GM21390 (cell line): ENCODE data around the gene VWA3B.
"Not testable (repeated sequence)": the region's sequence is repeated elsewhere in the genome, so short reads cannot be mapped to it uniquely, and the experiment has no call there.

ENCODE experiments used
- ATAC-seq: cut with Tn5 transposase; IDR thresholded peaks from one replicate; pipeline ENCODE4 v1.9.1; 2021; ENCODE audit not compliant: unreplicated experiment

The VWA3B gene

DNA sequence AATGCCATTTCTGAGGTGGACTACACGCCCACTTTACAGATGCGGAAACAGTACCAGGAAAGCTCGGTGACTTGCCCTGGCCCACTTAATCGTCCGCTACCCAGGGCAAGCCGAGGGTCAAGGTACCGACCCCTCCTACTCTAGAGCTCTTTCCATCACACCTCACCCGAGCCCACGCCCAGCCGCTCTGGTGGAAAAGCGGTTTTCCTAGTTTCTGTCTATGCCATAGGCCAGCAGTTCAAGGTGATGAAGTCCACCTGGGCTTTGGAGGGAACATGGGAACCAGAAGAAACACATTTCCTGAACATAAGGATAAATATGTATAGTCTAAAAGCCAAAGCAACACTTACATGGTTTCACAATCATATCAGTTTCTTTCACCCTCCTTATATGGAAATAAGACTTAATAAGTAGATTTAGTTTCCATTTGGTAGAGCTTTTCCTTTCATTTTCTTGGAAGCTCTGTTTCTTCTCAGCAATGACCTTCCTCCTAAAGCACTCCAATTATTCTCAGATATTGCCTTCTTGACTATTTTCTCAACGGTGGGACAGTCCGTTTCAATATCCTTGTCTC lies 567 bp downstream of the VWA3B start:
- no peak for ATAC-seq

DNA sequence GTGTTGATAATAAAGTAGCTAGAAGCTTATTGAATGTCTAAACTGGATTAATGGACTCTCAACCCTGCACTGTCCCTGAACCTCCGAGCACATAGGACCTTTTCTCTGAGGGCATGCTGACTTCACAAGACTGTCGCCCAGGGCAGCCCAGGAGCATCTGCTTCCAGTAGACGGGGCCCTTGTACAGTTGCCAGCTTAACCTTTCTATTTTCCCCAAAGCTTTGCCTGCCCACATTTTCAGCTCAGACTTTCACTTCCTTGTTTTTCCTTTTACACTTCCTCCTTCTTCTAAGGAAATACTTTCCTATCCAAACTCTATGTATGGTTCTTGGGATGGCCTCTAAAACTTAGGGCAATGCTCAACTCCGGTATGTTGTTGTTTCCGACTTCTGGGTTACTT lies 1.3 kb downstream of the VWA3B start:
- ATAC-seq: no peak

DNA sequence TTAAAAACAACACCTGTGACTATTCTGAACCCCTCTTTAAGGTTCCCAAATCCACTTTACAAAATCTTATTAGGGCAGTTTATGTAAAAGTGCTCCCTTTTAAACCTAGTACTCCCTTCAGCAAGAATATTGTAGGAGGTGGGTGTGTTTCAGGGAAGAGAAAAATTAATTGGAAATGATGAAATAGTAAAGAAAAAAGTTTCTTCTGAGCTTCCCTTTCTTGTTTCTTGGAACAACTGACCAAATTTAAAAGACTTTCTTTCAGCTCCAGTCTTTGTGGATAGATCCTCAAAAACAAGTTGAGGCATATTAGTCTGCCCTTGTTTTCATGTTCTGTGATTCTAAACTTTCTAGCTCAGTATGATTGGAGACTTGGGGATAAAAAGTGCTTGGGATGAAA lies 3.0 kb downstream of the VWA3B start:
- ATAC-seq: no peak

DNA sequence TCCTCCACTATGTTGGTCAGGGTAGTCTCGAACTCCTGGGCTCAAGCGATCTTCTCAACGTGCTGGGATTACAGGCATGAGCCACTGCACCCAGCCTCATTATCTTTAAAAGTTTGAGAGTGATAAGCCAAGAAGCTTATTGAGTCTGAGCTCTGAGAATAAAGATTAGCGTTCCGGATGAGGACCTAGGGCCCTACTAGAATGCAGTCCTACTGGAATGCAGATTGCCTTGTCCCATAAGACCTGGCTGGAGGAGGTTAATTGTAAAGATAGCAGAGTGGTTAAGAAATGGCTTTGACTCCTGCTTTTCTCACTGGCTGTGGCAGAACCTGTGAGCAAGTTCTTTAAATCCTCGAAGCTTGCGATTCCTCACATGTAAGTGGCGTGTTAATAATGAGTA lies 4.0 kb downstream of the VWA3B start:
- ATAC-seq: no peak

DNA sequence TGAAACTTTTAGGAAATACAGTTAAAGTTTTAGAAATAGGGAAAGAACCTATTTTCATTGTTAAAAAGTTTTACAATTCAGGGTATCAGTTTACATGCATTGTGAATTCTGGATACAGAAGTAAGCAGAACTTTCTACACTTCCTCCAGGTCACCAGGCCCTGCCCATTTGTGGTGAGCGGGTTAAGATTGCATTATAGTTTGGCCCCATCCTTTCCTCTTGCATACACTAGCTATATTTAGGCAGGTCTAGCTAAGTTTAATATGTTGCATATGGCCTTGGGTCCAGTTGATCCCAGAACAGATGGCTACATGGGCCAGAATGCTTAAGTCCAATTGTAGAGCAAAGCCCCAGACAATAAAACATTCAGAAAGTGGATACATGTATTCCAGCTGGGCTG lies 4.8 kb downstream of the VWA3B start:
- ATAC-seq: no peak

DNA sequence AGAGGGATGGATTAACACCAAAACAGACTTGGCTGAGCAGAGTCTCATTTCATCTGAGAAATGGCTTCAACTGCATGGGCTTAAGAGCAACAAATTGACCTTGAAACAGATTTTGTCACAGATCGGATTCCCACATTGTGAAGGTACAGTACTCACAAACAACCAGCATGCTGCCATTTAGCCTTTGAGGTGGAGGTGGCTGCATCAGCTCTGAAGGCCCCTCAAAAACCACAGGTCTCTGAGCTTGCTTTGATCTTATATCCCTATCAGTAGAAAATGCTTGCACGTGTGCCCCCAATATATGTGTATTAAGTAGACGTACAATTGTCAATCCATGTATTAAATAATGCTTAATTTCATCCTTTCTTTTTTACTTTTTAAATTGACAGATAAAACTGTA lies 6.2 kb downstream of the VWA3B start:
- no peak for ATAC-seq

DNA sequence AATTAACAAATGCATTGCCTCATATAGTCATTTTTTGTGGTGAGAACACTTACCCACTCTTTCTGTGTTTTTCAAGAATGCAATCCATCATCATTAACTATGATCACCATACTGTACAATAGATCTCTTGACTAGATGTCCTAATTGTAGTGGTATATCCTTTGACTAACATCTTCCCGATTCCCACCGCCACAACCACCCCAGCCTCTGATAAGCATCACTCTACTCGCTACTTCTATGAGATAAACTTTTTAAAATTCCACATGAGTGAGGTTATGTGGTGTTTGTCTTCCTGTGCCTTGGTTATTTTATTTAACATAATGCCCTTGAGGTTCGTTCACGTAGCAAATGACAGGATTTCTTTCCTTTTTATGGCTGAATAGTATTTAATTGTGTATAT lies 6.6 kb downstream of the VWA3B start:
- no peak for ATAC-seq

DNA sequence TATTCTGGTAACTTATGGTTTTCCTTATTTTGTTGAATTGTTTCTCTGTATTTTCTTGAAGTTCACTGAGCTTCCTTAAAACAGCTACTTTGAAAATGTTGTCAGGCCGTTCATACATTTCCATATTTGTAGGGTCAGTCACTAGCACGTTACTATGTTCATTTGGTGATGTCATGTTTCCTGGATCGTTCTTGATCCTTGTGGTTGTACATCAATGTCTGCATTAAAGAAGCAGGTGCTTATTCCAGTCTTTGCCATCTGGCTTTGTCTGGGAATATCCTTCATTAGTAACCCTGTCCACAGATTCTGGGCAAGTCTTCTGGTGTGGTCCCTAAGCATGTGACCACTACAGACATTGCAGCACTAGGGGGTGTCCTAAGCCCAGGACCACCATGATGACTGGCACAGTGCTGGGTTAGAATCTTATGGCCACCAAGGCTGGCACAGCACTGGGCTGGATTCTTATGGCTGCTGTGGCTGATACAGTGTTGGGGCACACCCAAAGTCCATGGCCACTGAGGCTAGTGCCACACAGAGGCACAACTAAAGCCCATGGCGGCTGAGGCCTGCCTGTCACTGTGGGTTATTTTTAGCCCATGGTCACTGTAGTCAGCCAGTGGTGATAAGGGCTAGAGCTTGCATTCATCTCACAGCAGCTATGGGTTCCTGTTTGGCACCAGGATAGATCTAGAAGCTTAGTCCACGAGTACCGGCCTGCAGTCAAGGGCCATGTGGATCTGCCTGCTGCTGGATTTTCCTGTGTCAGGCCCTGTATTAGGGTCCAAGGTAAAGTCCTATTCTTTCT lies 13.2 kb downstream of the VWA3B start:
- no peak for ATAC-seq

DNA sequence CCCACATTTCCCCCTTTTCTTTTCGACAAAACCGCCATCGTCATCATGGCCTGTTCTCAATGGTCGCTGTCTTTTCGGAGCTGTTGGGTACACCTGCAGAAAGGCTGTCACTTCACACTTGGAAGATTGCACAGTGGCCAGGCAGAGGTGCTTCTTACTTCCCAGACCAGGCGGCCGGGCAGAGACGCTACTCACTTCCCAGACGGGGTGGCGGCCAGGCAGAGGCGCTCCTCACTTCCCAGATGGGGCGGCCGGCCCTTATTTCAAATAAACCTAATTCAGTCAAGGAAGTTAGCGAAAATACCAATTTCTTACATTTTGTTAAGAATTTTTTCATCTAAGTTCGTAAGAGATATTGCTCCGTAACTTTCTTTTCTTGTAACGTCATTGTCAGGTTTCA lies 15.3 kb downstream of the VWA3B start:
- not testable (repeated sequence) for ATAC-seq

DNA sequence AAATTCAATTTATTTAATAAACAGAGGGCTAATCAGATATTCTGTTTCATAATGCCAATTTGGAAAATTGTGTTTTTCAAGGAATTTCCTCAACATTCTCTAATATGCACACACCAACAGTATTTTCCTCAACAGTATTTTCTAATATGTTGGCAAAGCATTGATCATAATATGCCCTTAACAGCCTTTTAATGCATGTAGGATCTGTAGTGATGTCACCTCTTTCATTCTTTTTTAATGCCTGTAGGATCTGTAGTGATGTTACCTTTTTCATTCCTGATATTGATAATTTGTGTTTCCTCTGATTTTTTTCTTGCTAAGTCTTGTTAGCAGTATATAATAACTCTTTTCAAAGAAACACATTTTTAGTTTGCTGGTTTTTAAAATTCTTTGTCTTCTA lies 15.9 kb downstream of the VWA3B start:
- ATAC-seq: no peak

DNA sequence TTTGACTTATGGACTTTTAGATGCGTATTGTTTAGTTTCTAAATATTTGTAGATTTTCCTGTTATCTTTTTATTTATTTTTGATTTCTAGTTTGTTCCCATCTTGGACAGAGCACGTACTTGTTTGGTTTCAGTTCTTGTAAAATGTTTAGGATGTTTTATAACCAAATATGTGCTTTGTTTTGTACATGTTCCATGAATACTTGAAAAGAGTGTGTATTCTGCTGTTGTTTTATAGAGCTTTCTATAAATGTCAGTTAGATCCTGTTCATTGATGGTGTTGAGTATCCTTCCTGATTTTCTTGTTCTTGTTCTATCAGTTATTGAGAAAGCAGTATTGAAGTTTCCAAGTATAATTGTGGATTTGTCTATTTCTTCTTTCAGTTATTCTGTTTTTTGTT lies 21.1 kb downstream of the VWA3B start:
- ATAC-seq: no peak

DNA sequence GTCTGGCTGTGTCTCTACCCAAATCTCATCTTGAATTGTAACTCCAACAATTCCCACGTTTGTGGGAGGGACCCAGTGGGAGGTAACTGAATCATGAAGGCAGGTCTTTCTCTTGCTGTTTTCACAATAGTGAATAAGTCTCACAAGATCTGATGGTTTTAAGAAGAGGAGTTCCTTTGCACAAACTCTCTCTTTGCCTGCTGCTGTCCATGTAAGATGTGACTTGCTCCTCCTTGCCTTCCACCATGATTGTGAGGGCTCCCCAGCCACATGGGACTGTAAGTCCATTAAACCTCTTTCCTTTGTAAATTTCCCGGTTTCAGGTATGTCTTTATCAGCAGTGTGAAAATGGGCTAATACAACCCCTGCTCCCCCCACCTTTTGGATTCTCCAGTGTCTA lies 23.8 kb downstream of the VWA3B start:
- ATAC-seq: no peak

DNA sequence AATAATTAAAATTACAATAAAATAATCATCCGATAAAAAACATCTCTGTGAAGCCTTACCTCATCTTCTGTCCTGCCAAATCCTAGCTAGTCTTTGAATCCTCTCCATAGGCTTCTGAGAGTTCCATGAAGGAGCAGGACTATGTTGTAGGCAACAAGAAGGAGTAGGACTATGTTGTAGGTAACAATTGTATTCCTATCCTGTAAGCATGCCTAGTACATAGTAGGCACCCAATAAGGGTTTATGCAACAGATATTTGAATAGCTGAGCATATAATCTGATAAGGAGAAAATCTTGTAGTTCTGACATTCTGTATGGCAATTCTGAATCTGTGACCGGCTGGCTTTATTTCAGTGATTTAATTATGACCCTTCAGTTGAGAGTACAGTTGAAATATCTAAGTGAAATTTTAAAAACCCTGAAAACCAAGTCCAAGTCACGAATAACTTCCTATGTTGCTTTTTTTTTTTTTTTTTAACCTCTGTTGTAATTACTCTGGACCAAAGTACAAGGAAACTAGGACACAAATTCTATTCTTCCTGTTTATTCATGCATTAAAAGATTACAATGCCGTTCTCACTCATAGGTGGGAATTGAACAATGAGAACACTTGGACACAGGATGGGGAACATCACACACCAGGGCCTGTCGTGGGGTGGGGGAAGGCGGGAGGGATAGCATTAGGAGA lies 27.8 kb downstream of the VWA3B start:
- no peak for ATAC-seq

DNA sequence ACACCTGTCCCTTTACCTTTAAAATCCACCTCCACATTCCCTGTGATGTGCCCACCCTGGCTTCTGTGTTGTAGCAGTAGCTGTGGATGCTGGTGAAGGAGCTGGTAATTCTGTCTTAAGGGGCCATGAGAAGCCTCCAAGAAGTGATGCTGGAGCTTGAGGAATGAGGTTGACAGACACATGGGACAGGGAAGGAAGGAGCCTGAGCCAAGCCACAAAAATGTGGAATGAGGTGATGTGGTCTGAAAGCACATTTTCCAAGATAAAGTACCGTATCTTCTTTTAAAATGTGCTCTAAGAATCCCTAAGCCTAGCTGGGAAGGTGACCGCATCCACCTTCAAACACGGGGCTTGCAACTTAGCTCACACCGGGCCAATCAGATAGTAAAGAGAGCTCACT lies 31.2 kb downstream of the VWA3B start:
- no peak for ATAC-seq

DNA sequence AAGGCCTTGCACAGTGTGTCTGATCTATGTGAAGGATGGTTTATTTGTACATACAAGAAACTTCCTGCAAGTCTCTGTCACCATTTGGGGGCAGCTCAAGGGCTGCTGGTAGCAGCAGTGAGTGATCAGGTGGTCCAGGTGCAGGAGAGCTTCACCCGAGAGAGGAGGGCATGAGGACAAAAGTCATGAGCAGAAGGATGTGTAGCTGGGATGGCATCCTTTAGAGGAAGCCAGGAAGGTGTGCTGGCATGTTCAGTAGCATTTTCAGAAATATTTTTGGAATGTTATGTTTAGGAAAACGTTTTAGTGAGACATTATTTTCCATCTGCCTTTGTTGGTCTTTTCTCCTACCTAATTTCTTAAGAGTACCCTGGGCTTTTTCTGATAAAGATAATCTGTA lies 31.9 kb downstream of the VWA3B start:
- ATAC-seq: no peak

DNA sequence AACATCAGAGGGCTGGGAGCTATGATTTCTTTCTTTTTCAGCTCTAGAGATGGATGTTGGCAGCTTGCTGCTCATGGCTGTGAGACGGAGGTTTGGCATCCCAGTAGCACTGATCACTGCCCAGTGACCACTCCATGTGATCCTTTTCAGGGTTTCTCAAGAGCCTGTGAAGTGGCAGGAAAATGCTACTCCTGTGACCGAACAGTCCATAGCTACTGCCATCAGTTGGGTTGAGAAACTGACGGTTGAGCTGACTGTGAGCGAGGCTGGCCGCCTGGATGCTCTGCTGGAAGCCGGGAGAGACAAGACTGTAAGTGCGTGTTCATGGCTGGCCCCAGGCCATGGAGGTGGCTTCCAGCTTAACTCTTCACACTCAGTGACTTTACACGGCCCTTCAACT lies 34.2 kb downstream of the VWA3B start:
- no peak for ATAC-seq

DNA sequence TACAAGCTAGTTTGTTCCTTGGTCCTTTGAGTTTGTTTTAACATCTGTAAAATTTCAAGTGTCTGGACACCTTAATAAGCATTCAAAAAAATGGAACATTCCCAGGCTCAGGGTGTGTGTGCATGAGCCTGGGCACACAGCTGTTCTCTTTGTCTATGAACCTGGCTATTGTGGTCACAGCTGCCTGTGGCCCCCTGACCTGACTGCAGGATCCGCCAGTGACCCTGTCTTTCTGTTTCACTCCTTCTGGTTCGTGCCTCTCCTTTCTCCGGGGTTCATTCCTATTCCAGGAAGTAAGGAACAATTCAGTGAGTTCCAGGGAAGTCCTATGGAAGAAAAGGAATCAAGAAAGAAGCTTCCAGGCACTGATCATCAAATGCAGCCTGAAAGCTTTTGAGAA lies 35.6 kb downstream of the VWA3B start:
- ATAC-seq: no peak

DNA sequence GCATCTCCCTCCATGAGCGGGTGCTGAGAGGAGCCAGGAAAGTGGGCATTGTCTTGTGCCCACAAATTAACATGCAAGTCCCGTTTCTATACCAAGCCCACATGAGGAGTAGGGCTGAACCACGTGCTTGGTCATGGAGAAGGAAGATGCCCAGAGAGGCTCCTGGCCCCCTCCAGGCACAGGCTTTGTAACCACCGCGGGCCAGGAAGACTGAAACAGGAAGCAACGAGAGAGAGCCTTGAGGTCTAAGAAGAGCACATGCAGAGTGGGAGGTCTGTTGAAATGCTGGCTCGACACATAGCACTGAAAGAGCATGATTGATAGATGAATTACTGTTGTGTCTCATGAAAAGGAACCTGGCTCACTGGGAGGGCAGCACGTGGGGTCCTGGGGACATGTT lies 36.3 kb downstream of the VWA3B start:
- no peak for ATAC-seq

DNA sequence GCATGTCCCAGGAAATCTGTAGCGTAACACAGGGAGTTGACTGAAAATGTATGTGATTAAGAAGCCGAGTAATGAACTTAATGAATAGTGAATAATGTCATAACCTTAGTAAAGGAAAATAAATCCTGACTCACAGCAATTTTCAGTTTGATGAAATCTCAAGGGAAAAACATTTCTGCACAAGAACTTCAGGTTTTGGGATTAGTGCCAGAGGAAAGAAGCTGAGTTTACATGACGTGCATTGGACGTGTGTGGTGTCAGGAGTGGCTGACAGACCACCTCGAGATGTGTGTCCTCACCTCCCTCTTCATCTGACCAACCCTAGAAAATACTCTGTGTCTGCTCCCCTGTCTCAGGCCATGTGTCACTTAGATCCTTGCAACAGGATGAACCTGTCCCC lies 39.1 kb downstream of the VWA3B start:
- no peak for ATAC-seq

DNA sequence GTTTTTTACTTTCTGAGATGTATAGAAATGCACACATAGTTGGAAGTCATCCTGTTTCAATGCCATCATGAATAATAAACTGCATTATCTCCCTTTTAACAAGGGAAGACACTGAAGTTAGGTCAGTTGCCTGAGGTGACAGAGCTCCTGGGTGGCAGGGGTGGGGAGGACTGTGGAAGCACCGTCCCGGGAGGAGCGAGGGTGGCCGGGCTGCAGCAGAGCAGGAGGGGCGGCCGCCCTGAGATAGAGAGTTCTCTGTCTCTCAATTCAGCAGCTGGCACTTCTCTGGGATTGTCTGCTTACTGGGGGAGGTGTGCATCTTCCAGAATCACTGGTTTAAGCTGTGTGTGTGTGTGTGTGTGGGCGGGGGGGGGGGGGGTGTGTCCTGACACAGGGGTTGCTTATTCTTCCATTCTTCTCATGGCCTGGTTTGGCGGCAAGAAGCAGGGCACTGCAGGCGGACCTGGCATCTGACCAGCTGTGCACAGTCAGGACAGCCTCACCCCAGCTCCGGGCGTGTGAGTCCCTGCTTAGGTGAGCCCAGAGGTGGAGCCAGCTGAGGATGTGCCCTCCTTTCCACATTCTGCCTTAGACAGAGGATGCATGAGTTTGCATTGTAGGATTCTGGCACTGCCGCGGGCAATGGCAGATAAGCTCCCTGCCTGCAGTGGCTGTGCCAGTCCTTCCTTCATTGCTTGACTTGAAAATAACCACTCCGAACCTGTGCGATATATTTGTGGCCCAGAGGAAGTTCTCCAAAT lies 40.4 kb downstream of the VWA3B start:
- no peak for ATAC-seq

DNA sequence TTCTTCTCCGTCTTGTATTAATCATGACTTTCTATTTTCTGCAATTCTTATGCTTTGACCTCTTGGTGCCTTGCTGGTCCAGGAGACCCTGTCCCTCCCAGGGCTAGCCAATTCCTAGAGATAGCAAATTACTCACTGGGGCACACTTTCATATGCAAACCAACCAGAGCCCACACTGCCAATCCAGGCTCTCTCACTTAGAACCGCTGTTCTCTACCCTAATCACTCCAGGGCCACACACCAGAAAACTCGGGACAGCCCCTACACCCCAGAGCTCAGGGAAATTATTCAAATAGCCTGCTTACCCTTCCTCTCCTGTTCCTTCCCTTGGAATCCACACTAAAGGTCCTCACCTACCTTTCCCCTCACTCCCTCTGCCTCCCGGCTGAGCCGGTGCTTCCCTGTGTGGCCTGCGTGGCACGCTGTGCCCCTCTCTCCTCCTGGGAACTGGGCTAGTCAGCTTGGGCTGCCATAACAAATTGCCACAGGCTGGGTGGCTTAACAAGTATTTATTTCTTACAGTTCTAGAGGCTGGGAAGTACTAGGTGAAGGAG lies 41.7 kb downstream of the VWA3B start:
- no peak for ATAC-seq
